Thoracic aorta (tissue), 2 donors: ENCODE results near the gene TBC1D30. TPM values are rescaled to one million over a fixed set of nuclear protein-coding genes. Genes with fewer than 3 reads are reported as not detected.
A peak's percentile ranks its signal among the peaks of the same experiment; 100 is the strongest.

Experiments used
- ATAC-seq: fragments of 150-250 bp; one replicate; pipeline ENCODE4 v1.8.0; 2017; ENCODE audit warnings: low read depth; ENCODE audit not compliant: insufficient number of reproducible peaks, low FRiP score
- DNase-seq: peaks from one replicate; pipeline ENCODE4 v3.0.0-alpha.2; 2020; ENCODE audit warnings: low spot score
- H3K27ac ChIP-seq, 2 donors: fragments of 200-600 bp; sonication (generic); 1 replicate in 1 of 2; 2 replicates in 1 of 2; pipeline ENCODE4 v1.5.1; 2016; ENCODE audit warnings: mild to moderate bottlenecking in 2 of 2, moderate library complexity in 2 of 2
- H3K27me3 ChIP-seq: fragments of 200-600 bp; sonication (generic); replicated peaks from 2 replicates; pipeline ENCODE4 v1.6.0; 2016; ENCODE audit warnings: mild to moderate bottlenecking; ENCODE audit not compliant: insufficient read depth
- H3K36me3 ChIP-seq: fragments of 200-600 bp; sonication (generic); one replicate; pipeline ENCODE4 v1.5.1; 2016
- H3K4me1 ChIP-seq, 2 donors: fragments of 200-600 bp; sonication (generic); 1 replicate in 1 of 2; 2 replicates in 1 of 2; pipeline versions ENCODE4 v1.5.1 to v1.6.0; 2016; ENCODE audit warnings: low read depth in 2 of 2, mild to moderate bottlenecking in 1 of 2; ENCODE audit not compliant: control insufficient read depth in 1 of 2
- H3K4me3 ChIP-seq: fragments of 200-600 bp; sonication (generic); 2 replicates; pipeline ENCODE4 v1.5.1; 2016; ENCODE audit warnings: mild to moderate bottlenecking
- H3K9me3 ChIP-seq: fragments of 200-600 bp; sonication (generic); 2 replicates; pipeline ENCODE4 v1.5.1; 2016
- total RNA-seq, 2 donors: library from RNA; depleted of rRNA; stranded (reverse); fragments of >200 nt; gene quantifications; one replicate each; pipeline versions ENCODE4 v1.1.0 to v1.2.3, GENCODE V29; 2016
- TF ChIP-seq, protein P1 (sequence below): fragments of 200-600 bp; sonication (generic); IDR thresholded peaks from one replicate; pipeline ENCODE4 v1.5.1; 2019; ENCODE audit warnings: antibody characterized with exemption

TBC1D30 gene
- total RNA-seq, 2 donors from 2014 or later: 7.6 to 19.0 TPM

DNA sequence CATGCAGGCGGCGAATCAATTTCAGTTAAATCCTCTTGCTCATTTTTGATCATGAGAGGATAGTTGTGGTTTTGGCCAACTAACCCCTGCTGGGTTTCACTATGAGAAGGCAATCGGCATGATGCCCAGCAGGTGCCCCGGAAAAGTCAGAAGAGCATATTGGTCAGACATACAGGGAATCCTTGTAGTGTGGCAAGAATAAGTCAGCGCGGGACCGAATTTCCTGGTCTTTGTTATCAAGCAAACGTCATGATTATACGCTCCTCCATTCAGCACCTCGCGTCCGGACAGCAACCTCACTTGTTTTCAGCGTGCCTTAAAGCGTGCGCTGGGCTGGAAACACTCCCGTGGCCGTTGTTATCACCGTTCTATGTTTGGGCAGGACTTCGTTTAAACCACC, 1.8 kb downstream of the TBC1D30 start:
- DNase-seq (no peak), ATAC-seq (no peak)
- peaks cover 18 to 24% of the 10 kb centered on the region in 2 donors for H3K4me1 ChIP-seq
- peak overlapping the region; percentile 32 for H3K4me3 ChIP-seq
- H3K27ac ChIP-seq: no peak overlapping the region
- no peaks in the 10 kb centered on the region for H3K36me3 ChIP-seq
- peaks cover 9% of the 10 kb centered on the region for H3K27me3 ChIP-seq
- H3K9me3 ChIP-seq: no peaks in the 10 kb centered on the region
- TF ChIP-seq, protein P1, sequence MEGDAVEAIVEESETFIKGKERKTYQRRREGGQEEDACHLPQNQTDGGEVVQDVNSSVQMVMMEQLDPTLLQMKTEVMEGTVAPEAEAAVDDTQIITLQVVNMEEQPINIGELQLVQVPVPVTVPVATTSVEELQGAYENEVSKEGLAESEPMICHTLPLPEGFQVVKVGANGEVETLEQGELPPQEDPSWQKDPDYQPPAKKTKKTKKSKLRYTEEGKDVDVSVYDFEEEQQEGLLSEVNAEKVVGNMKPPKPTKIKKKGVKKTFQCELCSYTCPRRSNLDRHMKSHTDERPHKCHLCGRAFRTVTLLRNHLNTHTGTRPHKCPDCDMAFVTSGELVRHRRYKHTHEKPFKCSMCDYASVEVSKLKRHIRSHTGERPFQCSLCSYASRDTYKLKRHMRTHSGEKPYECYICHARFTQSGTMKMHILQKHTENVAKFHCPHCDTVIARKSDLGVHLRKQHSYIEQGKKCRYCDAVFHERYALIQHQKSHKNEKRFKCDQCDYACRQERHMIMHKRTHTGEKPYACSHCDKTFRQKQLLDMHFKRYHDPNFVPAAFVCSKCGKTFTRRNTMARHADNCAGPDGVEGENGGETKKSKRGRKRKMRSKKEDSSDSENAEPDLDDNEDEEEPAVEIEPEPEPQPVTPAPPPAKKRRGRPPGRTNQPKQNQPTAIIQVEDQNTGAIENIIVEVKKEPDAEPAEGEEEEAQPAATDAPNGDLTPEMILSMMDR: no peak

DNA sequence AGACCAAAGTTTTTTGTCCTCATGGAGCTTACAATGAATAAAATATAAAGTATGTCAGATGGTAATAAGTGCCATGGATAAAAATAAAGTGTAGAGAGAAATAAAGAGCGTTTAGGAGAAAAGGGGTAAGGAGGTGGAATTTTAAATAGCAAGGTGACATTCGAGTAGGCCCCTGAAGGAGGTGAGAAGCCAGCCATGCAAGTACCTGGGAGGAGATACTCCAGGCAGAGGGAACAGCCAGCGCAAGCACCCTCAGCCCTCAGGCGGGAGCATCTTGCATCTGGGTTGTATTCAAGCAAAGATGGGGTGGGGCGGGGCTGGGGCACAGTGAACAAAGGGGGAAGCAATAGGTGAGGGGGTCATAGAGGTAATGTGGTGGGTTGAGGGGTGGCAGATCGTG, 4.3 kb downstream of the TBC1D30 start:
- no peak for ATAC-seq
- Histone ChIP-seq H3K9me3 (no peaks in the 10 kb centered on the region), H3K27me3 (peaks cover 9% of the 10 kb centered on the region)

DNA sequence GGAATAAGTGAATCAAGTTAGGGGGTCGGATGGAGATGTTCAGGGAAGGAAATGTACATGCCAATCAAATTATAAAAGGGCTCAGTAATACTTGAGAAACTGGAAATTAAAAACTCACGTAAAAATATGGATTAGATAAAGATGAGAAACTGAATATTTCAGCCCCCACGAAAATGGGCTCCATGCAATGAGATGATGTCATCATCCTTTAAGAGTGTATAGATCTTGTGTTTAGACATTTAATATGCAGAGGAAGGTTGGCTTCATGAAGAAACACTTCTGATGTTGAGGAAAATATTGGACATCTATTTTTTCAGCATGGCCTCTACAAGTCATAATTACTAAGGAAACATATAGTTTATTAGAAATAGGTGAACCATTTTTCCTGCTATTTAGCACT, 9.5 kb downstream of the TBC1D30 start:
- H3K27ac ChIP-seq: no peak overlapping the region
- no peaks in the 10 kb centered on the region for H3K36me3 ChIP-seq
- H3K9me3 ChIP-seq: no peaks in the 10 kb centered on the region
- no peak for DNase-seq
- H3K4me3 ChIP-seq: no peak overlapping the region
- H3K4me1 ChIP-seq: no peaks in the 10 kb centered on the region
- ATAC-seq: no peak
- no peaks in the 10 kb centered on the region for H3K27me3 ChIP-seq
- TF ChIP-seq, protein P1: no peak

More for the DNA sequence above, 4.3 kb downstream of the TBC1D30 start:
- no peak overlapping the region for H3K4me3 ChIP-seq
- DNase-seq: no peak
- TF ChIP-seq, protein P1: no peak
- no peaks in the 10 kb centered on the region for H3K36me3 ChIP-seq
- no peak overlapping the region for H3K27ac ChIP-seq
- peaks cover 18 to 24% of the 10 kb centered on the region in 2 donors for H3K4me1 ChIP-seq

DNA sequence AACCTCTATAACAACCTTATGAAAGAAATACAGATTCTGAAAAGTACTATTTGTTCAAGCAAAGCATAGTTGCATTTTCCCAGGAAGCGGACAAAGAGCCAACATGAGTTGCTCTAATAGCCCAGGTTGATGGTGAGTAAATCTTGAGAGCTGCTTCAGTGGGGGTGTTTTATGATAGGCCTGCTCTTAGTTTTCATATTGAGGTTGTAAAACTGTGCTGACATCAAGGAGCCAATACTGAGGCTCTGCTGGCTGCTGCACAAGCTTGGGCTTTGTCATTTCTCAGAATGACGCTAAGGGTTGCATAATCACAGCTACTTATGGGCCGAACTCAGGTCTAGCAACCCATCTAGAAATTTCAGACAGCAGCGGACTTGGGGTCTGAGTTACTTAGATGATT, 11.5 kb downstream of the TBC1D30 start:
- no peaks in the 10 kb centered on the region for H3K36me3 ChIP-seq
- ATAC-seq: no peak
- no peaks in the 10 kb centered on the region for H3K9me3 ChIP-seq
- no peak for DNase-seq
- H3K4me1 ChIP-seq: no peaks in the 10 kb centered on the region
- no peak overlapping the region for H3K4me3 ChIP-seq
- no peaks in the 10 kb centered on the region for H3K27me3 ChIP-seq
- TF ChIP-seq, protein P1: no peak
- no peak overlapping the region for H3K27ac ChIP-seq

DNA sequence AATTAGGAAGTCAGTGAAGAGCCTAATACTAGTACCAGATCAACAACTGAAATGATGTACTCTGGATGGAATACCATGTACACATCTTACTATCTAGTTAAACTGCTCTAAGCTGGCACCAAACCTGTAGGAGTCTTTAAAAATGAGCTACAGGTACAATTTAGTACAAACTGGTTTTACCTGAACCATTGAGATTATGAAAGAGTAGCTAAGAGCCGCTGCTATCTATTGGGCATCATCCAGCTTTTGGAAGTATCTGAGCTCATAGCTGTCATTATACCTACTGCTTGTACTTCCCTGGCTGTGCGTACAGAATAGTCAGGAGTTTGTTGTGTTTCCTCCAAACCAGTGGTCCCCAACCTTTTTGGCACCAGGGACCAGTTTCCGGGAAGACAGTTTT, 12.4 kb downstream of the TBC1D30 start:
- DNase-seq: no peak
- H3K27me3 ChIP-seq: no peaks in the 10 kb centered on the region
- H3K27ac ChIP-seq: no peak overlapping the region
- H3K4me1 ChIP-seq: no peaks in the 10 kb centered on the region
- no peak overlapping the region for H3K4me3 ChIP-seq
- ATAC-seq: no peak
- H3K9me3 ChIP-seq: no peaks in the 10 kb centered on the region
- no peaks in the 10 kb centered on the region for H3K36me3 ChIP-seq
- TF ChIP-seq, protein P1: no peak
